ENCODE measurements around the gene KMO. TPM values are rescaled to one million over a fixed set of nuclear protein-coding genes. Genes with fewer than 3 reads are reported as not detected.
A peak's percentile ranks its signal among the peaks of the same experiment; 100 is the strongest.

KMO gene
- total and polyA plus RNA-seq, 2 experiments from 2014 or later, result 0.05 TPM; not detected in 1

DNA sequence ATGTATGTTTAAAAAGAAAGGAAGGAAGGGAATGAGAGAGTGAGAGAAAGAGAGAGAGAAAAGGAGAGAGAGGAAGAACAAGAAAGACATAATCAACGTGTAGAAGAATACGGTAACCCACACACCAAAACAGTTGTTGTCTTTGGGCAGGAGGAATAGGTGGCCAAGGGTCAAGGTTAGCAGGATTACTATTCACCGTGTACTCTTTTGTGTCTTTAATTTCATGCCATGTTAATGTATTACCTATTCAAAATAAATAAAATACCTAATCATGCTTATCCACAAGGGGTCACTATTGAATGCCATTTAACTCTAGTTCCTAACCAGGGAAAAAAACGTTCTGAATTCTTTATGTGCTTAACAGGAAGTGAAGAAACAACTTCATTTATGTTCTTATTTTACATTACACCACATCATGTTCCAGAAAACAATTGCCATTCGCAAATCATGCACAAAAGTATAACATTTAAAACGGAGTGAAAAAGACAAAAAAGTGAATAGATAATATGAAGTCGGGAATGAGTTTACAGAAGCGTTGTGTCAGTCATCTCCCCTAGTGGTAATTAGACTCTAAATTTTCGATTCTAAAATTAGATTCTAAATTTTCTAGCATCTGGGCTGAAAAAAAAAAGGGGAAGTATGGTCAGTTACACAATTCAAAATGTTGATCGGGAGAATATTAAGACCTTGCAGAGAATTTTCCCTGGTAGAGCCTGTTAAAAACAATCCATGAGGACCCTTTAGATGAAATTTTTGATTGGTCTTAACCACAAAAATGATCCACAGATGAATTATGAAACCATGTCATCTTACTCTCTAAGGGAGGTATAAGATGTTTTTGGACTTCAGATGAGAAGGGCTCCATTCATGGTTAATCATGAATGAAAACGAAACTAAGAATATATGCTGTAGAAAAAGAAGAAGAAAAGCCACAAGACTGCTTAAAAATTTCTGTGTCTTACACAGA, 700 bp upstream of the KMO start:
- Histone ChIP-seq H3K4me1 (ENCODE audit: insufficient read depth) (peaks cover 5% of the 10 kb centered on the region; the same call in 1 of the 2 replicates), H3K4me2 (no peak overlapping the region), H3K27me3 (ENCODE audit: insufficient read depth) (no peaks in the 10 kb centered on the region), H3K9me2 (ENCODE audit: insufficient read depth) (no peaks in the 10 kb centered on the region), H3F3A (replicated peaks; ENCODE audit: low read depth) (no peaks in the 10 kb centered on the region), H4K20me1 (replicated peaks; ENCODE audit: insufficient read depth) (no peaks in the 10 kb centered on the region), H3K27ac (ENCODE audit: low read depth) (no peak overlapping the region), H2AFZ (no peak overlapping the region), H3K4me3 (no peak overlapping the region), H3K36me3 (ENCODE audit: insufficient read depth) (no peaks in the 10 kb centered on the region), H3K79me2 (replicated peaks; ENCODE audit: insufficient read depth) (no peaks in the 10 kb centered on the region)
- no peak for TF ChIP-seq NANOG (IDR thresholded peaks at IDR 0.05; ENCODE audit: borderline replicate concordance)
- TF ChIP-seq CTCF (conservative IDR thresholded peaks at IDR 0.05; ENCODE audit: low read depth in 2 of 2), result peak; percentile 58 to 74
- H3K4me3 Mint-ChIP-seq, result peak overlapping the region; percentile 34; the same call in 2 of the 3 replicates
- H3K27me3 Mint-ChIP-seq (ENCODE audit: insufficient read depth, low read depth, poor library complexity), result no peaks in the 10 kb centered on the region
- H3K4me1 Mint-ChIP-seq, result peaks cover 9% of the 10 kb centered on the region; the same call in 2 of the 3 replicates
- no peaks in the 10 kb centered on the region for H3K36me3 Mint-ChIP-seq (ENCODE audit: low read depth)
- ATAC-seq (peak; percentile 61), DNase-seq (ENCODE audit: low spot score) (peak; percentile 78)
- no peaks in the 10 kb centered on the region for H3K9me3 Mint-ChIP-seq
- no peak overlapping the region for H3K27ac Mint-ChIP-seq

DNA sequence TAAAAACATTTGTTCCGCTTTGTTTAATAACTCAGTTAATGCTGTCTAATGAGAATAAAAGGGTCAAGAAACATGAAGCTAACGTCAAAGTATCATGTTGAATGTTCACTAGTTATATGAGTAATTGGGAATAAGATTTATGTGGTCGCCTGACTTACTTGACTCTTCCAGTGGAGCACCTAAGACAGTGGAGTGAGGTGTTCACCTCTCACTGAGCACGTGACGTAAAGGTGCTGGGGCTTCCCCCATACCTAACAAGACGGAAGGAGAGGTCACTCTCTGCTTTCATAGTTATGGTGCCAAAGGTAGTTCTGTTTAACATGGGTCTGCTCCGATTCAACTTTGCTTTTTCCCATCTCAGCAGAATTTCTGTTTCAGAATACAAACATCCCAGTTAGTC, 686 bp downstream of the KMO start:
- no peaks in the 10 kb centered on the region for H4K20me1 ChIP-seq (replicated peaks; ENCODE audit: insufficient read depth)
- H3K36me3 Mint-ChIP-seq (ENCODE audit: low read depth), result no peaks in the 10 kb centered on the region
- TF ChIP-seq POLR2AphosphoS5 (IDR thresholded peaks at IDR 0.05; ENCODE audit: low read depth), result no peak
- TF ChIP-seq STAT1 (IDR thresholded peaks at IDR 0.05; ENCODE audit: unreplicated experiment), result no peak
- TF ChIP-seq, protein P1, sequence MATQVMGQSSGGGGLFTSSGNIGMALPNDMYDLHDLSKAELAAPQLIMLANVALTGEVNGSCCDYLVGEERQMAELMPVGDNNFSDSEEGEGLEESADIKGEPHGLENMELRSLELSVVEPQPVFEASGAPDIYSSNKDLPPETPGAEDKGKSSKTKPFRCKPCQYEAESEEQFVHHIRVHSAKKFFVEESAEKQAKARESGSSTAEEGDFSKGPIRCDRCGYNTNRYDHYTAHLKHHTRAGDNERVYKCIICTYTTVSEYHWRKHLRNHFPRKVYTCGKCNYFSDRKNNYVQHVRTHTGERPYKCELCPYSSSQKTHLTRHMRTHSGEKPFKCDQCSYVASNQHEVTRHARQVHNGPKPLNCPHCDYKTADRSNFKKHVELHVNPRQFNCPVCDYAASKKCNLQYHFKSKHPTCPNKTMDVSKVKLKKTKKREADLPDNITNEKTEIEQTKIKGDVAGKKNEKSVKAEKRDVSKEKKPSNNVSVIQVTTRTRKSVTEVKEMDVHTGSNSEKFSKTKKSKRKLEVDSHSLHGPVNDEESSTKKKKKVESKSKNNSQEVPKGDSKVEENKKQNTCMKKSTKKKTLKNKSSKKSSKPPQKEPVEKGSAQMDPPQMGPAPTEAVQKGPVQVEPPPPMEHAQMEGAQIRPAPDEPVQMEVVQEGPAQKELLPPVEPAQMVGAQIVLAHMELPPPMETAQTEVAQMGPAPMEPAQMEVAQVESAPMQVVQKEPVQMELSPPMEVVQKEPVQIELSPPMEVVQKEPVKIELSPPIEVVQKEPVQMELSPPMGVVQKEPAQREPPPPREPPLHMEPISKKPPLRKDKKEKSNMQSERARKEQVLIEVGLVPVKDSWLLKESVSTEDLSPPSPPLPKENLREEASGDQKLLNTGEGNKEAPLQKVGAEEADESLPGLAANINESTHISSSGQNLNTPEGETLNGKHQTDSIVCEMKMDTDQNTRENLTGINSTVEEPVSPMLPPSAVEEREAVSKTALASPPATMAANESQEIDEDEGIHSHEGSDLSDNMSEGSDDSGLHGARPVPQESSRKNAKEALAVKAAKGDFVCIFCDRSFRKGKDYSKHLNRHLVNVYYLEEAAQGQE (IDR thresholded peaks at IDR 0.05; ENCODE audit: unreplicated experiment), result no peak
- no peak for TF ChIP-seq ZNF331 (CRISPR knock-in tag; IDR thresholded peaks at IDR 0.05; ENCODE audit: low read depth)
- TF ChIP-seq EZH2phosphoT487 (IDR thresholded peaks at IDR 0.05; ENCODE audit: unreplicated experiment), result no peak
- no peak for TF ChIP-seq EZH2 (IDR thresholded peaks at IDR 0.05; ENCODE audit: low read depth, unreplicated experiment)
- TF ChIP-seq NANOG (IDR thresholded peaks at IDR 0.05; ENCODE audit: borderline replicate concordance), result no peak

More for the DNA sequence above, 686 bp downstream of the KMO start:
- H3K27ac ChIP-seq (ENCODE audit: low read depth), result no peak overlapping the region
- no peaks in the 10 kb centered on the region for H3K9me2 ChIP-seq (ENCODE audit: insufficient read depth)
- H3K4me2 ChIP-seq, result no peak overlapping the region
- H3K27me3 Mint-ChIP-seq (ENCODE audit: insufficient read depth, low read depth, poor library complexity), result peaks cover 3% of the 10 kb centered on the region
- H3K4me3 ChIP-seq, result no peak overlapping the region
- DNase-seq (ENCODE audit: low spot score) (no peak), ATAC-seq (no peak)
- no peaks in the 10 kb centered on the region for H3K27me3 ChIP-seq (ENCODE audit: insufficient read depth)
- H3K36me3 ChIP-seq (ENCODE audit: insufficient read depth), result no peaks in the 10 kb centered on the region
- no peak overlapping the region for H3K4me3 Mint-ChIP-seq
- H3K9me3 Mint-ChIP-seq, result no peaks in the 10 kb centered on the region
- H2AFZ ChIP-seq, result no peak overlapping the region
- peaks cover 3% of the 10 kb centered on the region; the same call in 1 of the 2 replicates for H3K4me1 ChIP-seq (ENCODE audit: insufficient read depth)
- no peaks in the 10 kb centered on the region for H3F3A ChIP-seq (replicated peaks; ENCODE audit: low read depth)
- no peaks in the 10 kb centered on the region for H3K79me2 ChIP-seq (replicated peaks; ENCODE audit: insufficient read depth)
- H3K4me1 Mint-ChIP-seq, result peaks cover 9% of the 10 kb centered on the region; the same call in 2 of the 3 replicates
- no peak overlapping the region for H3K27ac Mint-ChIP-seq

All from GM23338 (cell line).